NT2/D1 (cell line): ENCODE measurements around the gene TGFA.

ENCODE experiments used
- YY1 ChIP-seq: IDR thresholded peaks from 2 replicates; pipeline ENCODE4 v1.6.1; 2011; ENCODE audit not compliant: insufficient read length, insufficient read depth
- ZNF274 ChIP-seq: IDR thresholded peaks from 2 replicates; pipeline ENCODE4 v1.6.1; 2011; ENCODE audit warnings: mild to moderate bottlenecking, low read depth, low read length

DNA sequence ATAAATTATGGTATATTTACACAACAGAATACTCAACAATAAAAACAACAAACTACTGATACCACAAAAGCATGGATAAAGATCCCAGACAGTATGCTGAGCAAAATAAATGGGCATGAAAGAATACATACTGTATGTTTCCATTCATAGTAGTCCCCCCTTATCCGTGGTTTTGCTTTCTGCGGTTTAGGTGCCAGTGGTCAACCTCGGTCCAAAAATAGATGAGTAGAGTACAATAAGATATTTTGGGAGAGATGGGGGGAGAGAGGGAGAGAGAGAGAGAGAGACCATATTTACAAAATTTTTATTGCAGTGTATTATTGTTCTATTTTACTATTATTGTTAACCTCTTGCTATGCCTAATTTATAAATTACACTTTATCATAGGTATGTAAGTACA lies 21.0 kb upstream of the TGFA start:
- TF ChIP-seq ZNF274 (no peak), YY1 (no peak)
